Measurements from ENCODE around the gene TNFRSF13B. TPM values are rescaled to one million over a fixed set of nuclear protein-coding genes. Genes with fewer than 3 reads are reported as not detected.

The TNFRSF13B gene
- total RNA-seq, 4 donors from 2014 or later = 0.48 TPM; not detected in 3

DNA sequence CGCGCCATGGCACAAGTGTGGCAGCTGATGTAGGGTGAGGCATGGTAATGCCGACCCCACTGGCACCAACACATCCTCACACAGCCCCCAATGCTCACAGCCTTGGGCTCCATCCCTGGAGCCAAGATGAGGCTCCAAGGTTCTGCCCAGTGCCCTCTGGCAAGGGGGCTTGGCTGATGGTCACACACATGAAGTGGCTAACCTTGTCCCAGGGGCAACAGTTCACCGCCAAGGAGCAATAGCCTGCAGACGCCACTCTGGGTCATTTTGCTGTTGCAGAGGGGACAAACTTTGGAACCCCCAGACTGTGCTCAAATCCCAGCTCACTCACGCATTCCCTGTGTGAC lies 26.8 kb downstream of the TNFRSF13B start:
- ATAC-seq (ENCODE audit: low FRiP score) (no peak), DNase-seq (ENCODE audit: low spot score) (no peak)
- TF ChIP-seq, protein P1, sequence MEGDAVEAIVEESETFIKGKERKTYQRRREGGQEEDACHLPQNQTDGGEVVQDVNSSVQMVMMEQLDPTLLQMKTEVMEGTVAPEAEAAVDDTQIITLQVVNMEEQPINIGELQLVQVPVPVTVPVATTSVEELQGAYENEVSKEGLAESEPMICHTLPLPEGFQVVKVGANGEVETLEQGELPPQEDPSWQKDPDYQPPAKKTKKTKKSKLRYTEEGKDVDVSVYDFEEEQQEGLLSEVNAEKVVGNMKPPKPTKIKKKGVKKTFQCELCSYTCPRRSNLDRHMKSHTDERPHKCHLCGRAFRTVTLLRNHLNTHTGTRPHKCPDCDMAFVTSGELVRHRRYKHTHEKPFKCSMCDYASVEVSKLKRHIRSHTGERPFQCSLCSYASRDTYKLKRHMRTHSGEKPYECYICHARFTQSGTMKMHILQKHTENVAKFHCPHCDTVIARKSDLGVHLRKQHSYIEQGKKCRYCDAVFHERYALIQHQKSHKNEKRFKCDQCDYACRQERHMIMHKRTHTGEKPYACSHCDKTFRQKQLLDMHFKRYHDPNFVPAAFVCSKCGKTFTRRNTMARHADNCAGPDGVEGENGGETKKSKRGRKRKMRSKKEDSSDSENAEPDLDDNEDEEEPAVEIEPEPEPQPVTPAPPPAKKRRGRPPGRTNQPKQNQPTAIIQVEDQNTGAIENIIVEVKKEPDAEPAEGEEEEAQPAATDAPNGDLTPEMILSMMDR (IDR thresholded peaks at IDR 0.05) = no peak

DNA sequence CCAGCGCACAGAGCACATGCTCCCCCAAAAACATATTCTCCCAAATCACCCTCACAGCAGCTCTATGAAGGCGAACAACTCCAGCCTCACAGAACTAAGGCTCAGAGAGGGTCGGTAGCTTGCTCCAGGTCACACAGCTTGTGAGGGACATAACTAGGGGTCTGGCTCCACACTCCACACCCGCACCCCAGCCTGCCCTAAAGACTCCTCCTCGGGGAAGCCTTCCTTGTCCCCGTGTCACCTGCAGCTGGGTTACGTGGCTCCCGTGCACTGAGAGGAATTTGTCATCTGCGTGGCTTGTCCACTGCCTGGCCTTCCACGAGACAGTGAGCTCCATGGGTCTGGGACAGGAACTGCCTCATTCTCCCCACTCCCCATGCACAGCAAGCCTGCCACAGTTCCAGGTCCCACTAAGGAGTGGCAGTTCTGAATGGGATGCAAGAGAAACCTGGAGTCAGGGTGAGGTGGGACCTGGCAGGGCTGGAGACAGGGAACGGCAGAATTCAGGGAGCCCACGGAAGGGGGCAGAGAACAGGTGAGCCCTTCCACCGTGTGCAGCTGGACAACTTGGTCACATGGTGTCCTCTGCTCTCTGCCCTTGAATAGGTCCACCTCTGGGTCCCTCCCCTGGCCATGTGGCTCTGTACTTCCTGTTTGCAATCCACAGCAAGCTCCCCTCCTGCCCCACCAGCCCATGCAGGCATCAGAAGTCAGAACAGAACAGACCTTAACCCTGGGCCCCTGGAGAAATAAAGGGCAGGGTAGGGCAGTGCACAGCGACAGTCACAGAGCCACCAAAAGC lies 27.4 kb downstream of the TNFRSF13B start:
- no peak for DNase-seq (ENCODE audit: low spot score)
- no peak for ATAC-seq (ENCODE audit: low FRiP score)
- TF ChIP-seq, protein P1 (IDR thresholded peaks at IDR 0.05) = no peak

DNA sequence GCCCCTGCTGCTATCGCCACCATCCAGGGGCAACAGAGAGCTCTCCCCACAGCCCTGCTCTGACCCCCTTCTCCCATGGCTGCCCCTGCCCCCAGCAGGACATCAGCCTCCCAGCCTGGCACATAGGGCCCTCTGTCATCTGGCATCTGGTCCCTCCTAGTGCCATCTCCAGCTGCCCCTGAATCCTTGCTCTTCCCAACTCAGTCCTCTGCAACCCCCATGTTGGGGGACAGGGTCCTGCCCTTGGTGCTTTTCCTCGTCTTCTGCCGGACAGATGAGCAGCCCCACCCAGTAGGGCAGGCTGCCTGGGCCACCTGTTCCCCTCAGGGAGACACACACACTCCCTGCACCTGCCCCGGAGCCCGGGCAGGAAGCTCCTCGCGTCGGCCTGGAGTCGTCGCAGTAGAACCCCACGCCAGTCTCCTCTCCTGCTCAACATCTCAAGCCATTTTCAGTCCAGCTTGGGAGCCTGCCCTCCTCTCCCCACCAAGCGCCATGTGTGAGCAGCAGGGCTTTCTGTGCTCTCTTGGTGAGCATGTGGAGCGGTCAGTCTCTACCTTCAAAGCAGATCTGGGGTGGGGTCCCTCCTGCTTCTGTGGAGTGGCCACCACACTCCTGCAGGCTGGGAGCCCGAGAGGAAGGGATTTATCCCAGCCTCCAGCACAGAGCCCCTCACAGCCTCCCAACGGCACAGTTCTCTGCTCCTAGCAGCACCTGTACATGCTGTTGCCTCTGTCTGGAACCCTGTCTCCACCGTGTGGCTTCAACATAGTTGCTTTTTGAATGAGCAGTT lies 28.2 kb downstream of the TNFRSF13B start:
- DNase-seq (ENCODE audit: low spot score) (no peak), ATAC-seq (ENCODE audit: low FRiP score) (no peak)
- TF ChIP-seq, protein P1 (IDR thresholded peaks at IDR 0.05) = no peak

DNA sequence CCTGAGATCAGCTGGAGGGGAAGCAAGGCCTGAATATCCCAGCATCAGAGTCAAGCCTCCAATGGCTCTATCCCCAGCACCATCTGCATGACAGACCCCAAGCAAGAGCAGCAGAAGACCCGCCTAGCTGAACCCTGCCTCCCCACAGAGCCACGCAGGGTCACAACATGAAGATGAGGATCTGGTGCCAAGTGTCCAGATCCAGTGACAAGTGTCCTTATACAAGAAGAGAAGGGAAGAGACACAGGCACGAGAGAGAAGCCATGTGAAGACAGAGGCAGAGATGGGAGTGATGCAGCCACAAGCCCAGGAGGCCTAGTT lies 28.9 kb downstream of the TNFRSF13B start:
- DNase-seq (ENCODE audit: low spot score) = no peak
- no peak for ATAC-seq (ENCODE audit: low FRiP score)
- TF ChIP-seq, protein P1 (IDR thresholded peaks at IDR 0.05) = no peak

DNA sequence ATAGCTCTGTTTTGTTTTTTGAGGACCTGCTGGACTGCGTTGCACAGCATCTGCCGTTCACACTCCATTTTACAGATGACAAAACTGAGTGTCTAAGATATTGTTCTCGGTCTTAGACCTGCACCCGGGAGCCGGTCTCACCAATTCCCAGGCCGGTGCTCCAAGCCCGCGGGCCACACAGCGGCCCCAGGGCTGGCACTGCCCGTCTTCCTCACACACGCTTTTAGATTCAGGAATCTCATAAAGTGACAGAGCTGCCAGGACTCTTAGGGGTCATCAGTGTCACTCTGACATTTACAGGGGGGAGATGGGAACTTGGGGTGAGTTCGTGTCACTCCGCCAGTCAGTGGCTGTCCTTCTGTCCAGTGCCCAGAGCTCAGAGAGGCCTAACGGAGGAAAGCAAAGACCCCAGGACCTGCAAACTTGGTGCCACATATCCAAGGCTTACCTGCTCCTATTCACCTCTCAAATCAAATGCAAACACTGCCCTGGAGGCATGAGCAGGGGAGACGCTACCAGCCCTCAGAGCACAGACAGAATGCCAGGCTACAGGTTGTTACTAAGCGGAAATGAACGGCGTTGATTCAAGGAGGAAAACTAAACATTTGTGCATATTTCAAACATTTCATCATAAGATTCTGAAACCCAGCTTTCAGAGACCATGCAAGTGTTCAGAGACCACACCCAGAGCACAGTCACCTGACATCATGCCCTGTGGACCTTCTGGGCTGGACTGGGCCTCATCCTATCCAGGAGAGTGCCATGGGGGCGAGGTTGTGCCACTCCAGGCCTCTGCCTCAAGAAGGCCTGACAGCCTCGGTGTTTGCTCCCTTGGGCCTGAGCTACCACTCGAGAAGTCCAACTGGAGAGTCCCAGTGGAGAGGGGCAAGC lies 29.5 kb downstream of the TNFRSF13B start:
- TF ChIP-seq, protein P1 (IDR thresholded peaks at IDR 0.05) = no peak
- ATAC-seq (ENCODE audit: low FRiP score) (no peak), DNase-seq (ENCODE audit: low spot score) (no peak)

DNA sequence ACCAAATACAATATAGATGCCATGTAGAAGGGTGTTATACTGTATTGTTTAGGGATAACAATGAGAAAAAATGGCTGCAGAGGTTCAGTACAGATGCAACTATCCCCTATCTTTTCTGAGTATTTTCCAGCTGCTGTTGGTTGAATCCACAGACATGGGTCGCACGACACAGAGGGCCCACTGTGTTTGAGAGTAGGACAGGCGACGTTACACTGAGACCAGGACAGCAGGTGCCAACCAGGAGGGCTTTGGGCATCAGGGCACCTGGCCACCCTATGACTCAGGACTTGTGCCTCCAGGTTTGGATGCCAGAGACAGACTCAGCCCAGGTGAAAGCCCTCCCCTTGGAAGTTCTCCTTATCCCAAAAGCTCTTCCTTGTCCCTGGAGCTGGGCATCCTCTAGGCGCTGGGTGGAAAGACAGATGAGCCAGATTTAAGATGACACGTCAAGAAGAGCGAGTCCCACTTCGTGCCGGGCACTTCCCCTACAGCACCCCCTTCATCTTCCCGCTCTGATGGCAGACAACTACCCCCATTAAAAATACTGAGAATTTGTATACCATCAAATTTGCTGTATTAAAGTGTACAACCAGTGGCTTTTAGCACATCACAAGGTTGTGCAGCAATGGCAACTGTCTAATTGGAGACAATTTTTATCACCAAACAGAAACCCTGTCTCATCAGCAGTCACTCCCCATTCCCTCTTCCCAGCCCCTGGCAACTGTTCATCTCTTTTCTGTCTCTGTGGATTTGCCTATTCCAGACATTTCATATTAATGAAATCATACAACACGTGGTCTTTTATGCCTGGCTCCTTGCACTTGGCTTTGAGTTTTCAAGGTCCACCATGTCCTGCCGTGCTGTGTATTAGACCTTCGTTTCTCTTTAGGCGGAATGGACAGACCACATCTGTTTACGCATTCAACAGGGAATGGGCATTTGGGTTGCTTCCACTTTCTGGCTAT lies 30.6 kb downstream of the TNFRSF13B start:
- TF ChIP-seq, protein P1 (IDR thresholded peaks at IDR 0.05) = no peak
- ATAC-seq (ENCODE audit: low FRiP score) (no peak), DNase-seq (ENCODE audit: low spot score) (no peak)
